ENCODE results near the gene BRIP1.
"Not testable (repeated sequence)": the region's sequence is repeated elsewhere in the genome, so short reads cannot be mapped to it uniquely, and the experiment has no call there.

BRIP1 gene

DNA sequence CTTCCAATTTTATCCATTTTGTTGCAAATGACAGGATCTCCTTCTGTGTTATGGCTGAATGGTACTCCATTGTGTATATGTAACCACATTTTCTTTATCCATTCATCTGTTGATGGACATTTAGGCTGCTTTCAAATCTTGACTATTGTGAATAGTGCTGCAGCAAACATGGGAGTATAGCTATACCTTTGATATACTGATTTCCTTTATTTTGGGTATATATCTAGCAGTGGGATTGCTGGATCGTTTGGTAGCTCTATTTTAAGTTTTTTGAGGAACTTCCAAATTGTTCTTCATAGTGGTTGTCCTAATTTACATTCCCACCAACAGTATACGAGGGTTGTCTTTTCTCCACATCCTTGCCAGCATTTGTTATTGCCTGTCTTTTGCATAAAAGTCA lies 67.8 kb downstream of the BRIP1 start:
- no peak for DNase-seq

DNA sequence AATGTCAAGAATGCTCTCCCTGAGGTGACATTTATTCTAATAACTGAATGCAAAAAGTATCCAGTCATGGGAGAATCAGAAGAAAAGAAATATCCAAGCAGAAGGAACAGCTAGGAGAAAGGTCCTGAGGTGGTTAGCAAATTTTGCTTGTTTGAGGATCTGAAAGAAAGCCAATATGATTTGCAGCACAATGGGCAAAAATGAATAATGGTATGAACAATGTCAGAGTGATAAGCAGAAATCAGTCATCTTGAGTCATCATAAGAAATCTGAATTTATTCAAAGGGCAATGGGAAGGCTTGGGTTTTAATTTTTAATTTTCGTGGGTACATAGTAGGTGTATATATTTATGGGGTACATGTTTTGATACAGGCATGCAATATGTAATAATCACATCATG lies 68.5 kb downstream of the BRIP1 start:
- no peak for DNase-seq

- no peak for DNase-seq
These were observed 69.1 kb downstream of the BRIP1 start for GRCh38 chr17:61794242-61794641.

- no peak for DNase-seq
These were observed 69.8 kb downstream of the BRIP1 start for GRCh38 chr17:61793565-61793964.

DNA sequence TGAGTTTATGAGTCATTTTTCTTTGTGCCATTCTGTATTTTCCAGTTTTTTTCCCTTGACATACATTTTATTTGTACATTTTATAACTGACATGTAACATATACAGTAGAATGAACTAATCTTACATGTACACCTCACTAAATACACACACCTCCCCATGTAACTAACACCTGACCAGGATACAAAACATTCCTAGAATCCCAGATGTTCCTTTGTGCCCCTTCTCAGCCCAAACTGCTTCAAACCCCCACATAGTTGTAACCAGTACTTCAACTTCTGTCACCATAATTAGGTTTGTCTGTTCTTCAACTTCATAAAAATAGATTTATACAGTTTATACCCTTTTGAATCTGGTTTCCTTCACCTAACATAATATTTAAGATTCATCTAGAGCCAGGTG lies 73.5 kb downstream of the BRIP1 start:
- no peak for DNase-seq

DNA sequence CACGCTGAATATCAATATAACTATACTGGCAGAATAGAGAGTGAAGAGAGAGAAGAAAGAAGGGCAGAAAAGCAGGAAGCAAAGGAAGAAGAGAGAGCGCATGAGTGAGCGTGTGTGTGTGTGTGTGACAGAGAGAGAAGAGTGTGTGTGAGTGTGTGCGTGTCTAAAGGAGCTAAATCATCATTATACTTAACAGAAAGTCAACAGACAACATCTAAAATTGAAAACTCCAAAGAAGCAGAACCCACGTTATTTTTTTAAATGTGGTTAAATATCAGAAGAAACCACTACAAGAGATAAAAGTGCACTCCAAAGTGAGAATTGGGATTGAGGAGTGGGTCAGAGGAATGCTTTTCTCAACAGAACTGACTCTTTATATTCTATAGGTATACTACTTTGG lies 77.2 kb downstream of the BRIP1 start:
- DNase-seq: no peak

DNA sequence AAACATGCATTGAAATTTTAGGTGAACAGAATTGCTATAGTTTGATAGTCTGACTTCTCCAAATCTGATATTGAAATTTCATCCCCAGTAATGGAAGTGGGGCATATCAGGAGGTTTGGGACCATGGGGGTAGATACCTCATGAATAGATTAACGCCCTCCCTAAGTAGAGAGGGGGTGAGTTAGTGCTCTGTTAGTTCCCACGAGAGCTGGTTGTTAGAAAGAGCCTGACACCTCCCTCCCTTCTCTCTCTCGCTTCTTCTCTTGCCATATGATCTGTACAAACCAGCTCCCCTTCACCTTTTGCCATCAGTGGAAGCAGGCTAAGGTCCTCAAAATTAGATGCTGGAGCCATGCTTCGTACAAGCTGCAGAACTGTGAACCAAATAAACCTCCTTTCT lies 78.8 kb downstream of the BRIP1 start:
- no peak for DNase-seq

DNA sequence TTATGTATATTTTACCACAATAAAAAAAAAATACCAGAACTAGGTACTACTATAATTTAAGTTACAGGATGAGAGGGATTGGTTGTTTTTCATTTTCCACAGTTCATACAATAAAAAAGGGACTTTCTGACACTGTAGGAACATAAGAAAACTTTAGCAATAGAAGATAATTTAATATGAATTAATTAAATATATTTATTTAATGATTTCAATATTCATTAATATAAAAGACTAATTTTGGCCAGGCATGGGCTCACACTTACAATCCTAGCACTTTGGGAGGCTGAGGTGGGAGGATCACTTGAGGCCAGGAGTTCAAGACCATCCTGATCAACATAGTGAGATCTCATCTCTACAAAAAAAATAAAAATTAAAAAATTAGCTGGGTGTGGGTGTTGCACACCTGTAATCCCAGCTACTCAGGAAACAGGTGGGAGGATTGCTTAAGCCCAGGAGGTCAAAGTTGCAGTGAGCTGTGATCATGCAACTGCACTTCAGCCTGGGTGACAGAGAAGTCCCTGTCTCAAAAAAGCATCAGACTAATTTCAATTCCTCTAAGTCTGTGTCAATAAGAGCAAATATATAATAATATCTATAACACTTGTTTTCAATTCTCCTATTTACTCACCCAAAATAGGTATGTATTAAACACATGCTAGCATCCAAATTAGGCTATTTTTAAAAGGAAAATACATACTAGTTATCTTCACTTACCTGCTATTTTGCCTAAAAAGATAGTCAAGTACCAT lies 79.6 kb downstream of the BRIP1 start:
- DNase-seq: no peak

- no peak for DNase-seq
These were observed 80.2 kb downstream of the BRIP1 start for GRCh38 chr17:61783120-61783519.

- no peak for DNase-seq
These were observed 80.6 kb downstream of the BRIP1 start for GRCh38 chr17:61782683-61783082.

- DNase-seq: no peak
These were observed 88.0 kb downstream of the BRIP1 start for GRCh38 chr17:61775364-61775763.

DNA sequence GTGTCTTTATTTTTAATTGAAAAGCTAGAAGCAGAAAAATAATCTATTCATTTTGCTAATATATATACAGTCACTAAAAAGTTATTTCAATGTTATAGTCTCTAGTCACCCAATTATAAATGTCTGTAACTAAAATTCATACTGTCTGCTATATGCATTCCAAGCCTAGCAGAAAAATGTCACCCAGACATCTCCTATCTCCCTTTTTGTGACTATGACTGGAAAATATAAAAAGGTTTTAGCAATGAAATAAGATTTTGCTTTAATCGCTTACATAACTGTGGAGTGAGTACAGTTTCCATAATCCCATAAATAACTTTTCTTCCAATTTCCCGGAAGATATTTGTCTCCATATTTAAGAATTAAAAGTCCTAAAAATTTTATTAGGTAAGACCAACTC lies 88.6 kb downstream of the BRIP1 start:
- DNase-seq: no peak

- DNase-seq: not testable (repeated sequence)
These were observed 89.2 kb downstream of the BRIP1 start for GRCh38 chr17:61774087-61774486.

GRCh38 chr17:61770752-61771533 lies 92.4 kb downstream of the BRIP1 start:
- DNase-seq: no peak

DNA sequence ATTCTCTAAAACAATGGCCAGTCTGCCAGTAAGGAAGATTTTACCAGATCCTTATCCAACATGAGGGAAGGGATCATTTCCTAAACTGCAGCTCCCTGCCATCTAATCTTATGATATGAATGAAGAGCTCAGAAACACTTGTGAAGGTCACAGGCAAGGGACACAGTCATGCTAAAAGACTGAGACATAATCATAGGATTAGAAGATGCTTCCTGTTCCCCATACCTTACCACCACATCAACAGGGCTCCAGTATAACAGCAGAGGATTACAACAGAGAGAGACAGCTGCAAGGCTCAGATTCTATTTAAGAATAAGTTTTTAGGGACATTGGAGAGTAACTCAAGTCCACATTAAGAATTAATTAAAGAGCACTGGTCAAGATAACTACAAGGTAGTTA lies 93.3 kb downstream of the BRIP1 start:
- no peak for DNase-seq

DNA sequence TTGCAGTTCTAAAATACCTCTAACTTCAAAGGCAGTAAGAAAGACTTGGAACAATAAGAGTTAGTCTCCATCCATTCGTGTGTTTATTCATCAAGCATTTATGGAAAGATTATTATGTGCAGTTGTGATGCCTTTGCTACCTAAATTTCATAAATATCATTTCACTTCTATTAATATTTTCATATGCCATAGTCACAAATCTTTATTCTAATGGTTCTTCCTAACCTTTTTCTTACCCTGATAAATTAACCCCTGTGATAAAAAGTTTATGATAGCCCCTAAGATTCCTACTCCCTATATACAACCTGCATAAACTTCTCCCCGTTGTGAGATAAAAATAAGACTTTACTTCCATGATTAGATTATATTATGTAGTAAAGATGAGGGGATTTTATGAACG lies 94.9 kb downstream of the BRIP1 start:
- DNase-seq: no peak

DNA sequence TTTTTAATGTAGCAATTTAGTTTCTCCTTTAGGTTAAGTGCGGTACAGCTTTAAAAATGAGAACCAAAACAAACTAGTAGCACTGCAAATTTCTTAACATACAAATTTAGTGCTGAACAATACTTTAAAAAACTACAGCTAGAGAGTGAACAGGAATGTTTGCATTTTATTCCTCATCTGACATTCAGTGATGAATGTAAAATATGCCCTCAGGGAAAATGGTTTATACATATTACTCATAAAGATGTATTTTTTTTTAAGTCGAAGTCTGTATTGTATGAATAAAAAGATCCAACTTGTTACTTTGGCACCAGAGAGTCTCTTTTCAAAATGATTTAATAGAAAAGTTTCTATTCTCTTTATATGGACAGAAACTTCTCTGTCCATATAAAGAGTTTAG lies 96.8 kb downstream of the BRIP1 start:
- DNase-seq: no peak

GRCh38 chr17:61764846-61765245 lies 98.5 kb downstream of the BRIP1 start:
- no peak for DNase-seq

DNA sequence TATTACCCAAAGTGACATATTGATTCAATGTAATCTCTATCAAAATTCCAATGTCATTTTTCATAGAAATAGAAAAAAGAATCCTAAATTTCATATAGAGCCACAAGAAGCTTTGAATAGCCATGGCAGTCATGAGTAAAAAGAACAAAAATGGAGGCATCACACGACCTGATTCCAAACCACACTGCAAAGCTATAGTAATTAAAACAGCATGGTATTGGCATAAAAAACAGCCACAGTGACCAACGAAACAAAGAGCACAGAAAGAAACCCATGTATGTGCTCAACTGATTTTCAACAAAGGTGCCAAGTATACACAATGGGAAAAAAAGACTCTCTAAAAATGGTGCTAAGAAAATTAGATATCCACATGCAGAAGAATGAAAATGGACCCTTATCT lies 101.5 kb downstream of the BRIP1 start:
- DNase-seq: no peak

GRCh38 chr17:61759362-61759761 lies 104.0 kb downstream of the BRIP1 start:
- DNase-seq: no peak

DNA sequence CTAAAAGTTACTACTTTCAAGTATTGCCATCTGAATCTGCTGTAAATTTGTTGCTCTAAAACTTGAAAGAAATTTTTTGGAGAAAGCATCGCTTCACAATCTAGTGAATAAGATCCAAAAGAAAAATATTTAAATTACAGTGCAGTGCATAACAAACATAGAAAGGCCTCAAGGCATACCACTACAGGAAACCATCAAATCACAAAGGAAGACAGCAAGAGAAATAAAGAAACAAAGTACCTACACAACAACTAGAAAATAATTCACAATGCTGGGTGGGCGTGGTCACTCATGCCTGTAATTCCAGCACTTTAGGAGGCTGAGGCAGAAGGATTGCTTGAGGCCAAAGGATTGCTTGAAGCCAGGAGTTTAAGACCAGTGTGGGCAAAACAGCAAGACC lies 104.9 kb downstream of the BRIP1 start:
- no peak for DNase-seq

GRCh38 chr17:61757168-61757567 lies 106.2 kb downstream of the BRIP1 start:
- no peak for DNase-seq

DNA sequence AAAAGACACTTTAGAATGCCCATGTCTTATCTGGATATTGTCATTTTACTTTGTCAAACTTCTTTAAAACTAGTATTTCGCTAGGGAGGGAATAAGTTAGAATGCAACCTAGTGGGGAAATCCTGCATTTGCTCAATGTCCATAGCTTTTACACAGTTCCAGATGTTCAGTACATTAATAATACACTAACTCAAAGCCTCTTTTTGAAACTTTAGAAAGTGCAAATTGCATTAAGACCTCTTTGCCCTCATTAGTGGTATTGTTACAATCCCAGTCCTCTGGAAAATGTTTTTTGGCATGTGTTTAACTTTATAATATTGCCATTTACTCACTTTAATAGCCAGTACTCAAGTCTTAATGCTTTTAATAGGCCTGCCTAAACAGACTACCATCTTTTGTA lies 106.8 kb downstream of the BRIP1 start:
- DNase-seq: no peak

GRCh38 chr17:61755668-61756067 lies 107.7 kb downstream of the BRIP1 start:
- DNase-seq: no peak

DNA sequence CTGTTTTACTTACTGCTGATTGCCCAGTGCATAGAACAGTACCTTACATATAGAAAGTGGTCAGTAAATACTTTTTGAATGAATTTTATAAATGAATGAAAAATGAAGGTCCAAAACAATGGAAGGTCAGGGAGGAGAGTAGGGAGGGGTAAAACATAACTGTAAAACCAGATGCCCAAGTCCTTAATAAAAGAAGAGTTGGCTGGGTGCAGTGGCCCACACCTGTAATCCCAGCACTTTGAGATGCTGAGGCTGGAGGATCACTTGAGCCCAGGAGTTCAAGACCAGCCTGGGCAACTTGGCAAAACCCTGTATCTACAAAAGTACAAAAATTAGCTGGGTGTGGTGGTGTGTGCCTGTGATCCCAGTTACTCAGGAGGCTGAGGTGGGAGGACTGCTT lies 108.2 kb downstream of the BRIP1 start:
- DNase-seq: no peak
